Measurements from ENCODE around the gene MFSD1. TPM values are rescaled to one million over a fixed set of nuclear protein-coding genes. Genes with fewer than 3 reads are reported as not detected.

Gene MFSD1
- total RNA-seq, 1 experiment from 2014 or later: 45.3 TPM

GRCh38 chr3:158769952-158770740 is 31.7 kb upstream of the MFSD1 start:
- ChIA-PET POLR2A (ENCODE audit: unreplicated experiment) (no interaction called here), CTCF (no interaction called here)
- intact Hi-C loops (cut with micrococcal nuclease): no loop called here
- no peaks in the 10 kb centered on the region for H3K79me2 ChIP-seq (ENCODE audit: low read length)
- peak; percentile 52 for DNase-seq
- H2AFZ ChIP-seq (ENCODE audit: low read length): no peak overlapping the region
- H3K9me3 ChIP-seq (ENCODE audit: low read length): no peaks in the 10 kb centered on the region
- no peaks in the 10 kb centered on the region for H3K9me2 ChIP-seq (replicated peaks; ENCODE audit: low read length)
- H3K27me3 ChIP-seq (ENCODE audit: low read length): no peaks in the 10 kb centered on the region
- peaks cover 7% of the 10 kb centered on the region for H3F3A ChIP-seq (ENCODE audit: low read length, unreplicated experiment)
- no peak for TF ChIP-seq CTCF (conservative IDR thresholded peaks at IDR 0.05; ENCODE audit: low read depth, low read length)
- no peak for TF ChIP-seq EZH2 (IDR thresholded peaks at IDR 0.05; ENCODE audit: low read length, unreplicated experiment)
- no peak for TF ChIP-seq EZH2phosphoT487 (IDR thresholded peaks at IDR 0.05; ENCODE audit: borderline replicate concordance, low read length)
- no peak overlapping the region for H3K4me3 ChIP-seq (ENCODE audit: low read length)
- no peaks in the 10 kb centered on the region for H3K36me3 ChIP-seq (ENCODE audit: low read depth, low read length)
- no TSS peak for BruUV-seq (replicated peaks)
- peak overlapping the region; percentile 25 for H3K4me2 ChIP-seq (ENCODE audit: low read length)
- H4K20me1 ChIP-seq (ENCODE audit: low read length): no peaks in the 10 kb centered on the region
- no peak for ATAC-seq
- peak overlapping the region; percentile 100 for H3K27ac ChIP-seq (ENCODE audit: low read length)
- H3K4me1 ChIP-seq (ENCODE audit: insufficient read depth, low read length): peaks cover 92% of the 10 kb centered on the region
- H3K9ac ChIP-seq (ENCODE audit: low read length): peak overlapping the region; percentile 96

- Histone ChIP-seq H3K27ac (ENCODE audit: low read length) (peak overlapping the region; percentile 100), H3K9me2 (replicated peaks; ENCODE audit: low read length) (no peaks in the 10 kb centered on the region), H3F3A (ENCODE audit: low read length, unreplicated experiment) (peaks cover 7% of the 10 kb centered on the region), H3K9ac (ENCODE audit: low read length) (peak overlapping the region; percentile 96), H4K20me1 (ENCODE audit: low read length) (no peaks in the 10 kb centered on the region), H3K4me1 (ENCODE audit: insufficient read depth, low read length) (peaks cover 87% of the 10 kb centered on the region), H3K36me3 (ENCODE audit: low read depth, low read length) (no peaks in the 10 kb centered on the region), H2AFZ (ENCODE audit: low read length) (no peak overlapping the region), H3K27me3 (ENCODE audit: low read length) (no peaks in the 10 kb centered on the region), H3K9me3 (ENCODE audit: low read length) (no peaks in the 10 kb centered on the region), H3K4me2 (ENCODE audit: low read length) (peak overlapping the region; percentile 32; the same call in 1 of the 2 replicates), H3K4me3 (ENCODE audit: low read length) (no peak overlapping the region), H3K79me2 (ENCODE audit: low read length) (no peaks in the 10 kb centered on the region)
- no TSS peak for BruUV-seq (replicated peaks)
- no peak for DNase-seq
- TF ChIP-seq EZH2phosphoT487 (IDR thresholded peaks at IDR 0.05; ENCODE audit: borderline replicate concordance, low read length) (no peak), EZH2 (IDR thresholded peaks at IDR 0.05; ENCODE audit: low read length, unreplicated experiment) (no peak), CTCF (conservative IDR thresholded peaks at IDR 0.05; ENCODE audit: low read depth, low read length) (no peak)
- ATAC-seq: no peak
- POLR2A ChIA-PET (ENCODE audit: unreplicated experiment): no interaction called here
- intact Hi-C loops (cut with micrococcal nuclease): no loop called here
- CTCF ChIA-PET: interaction anchor here (0.7 kb wide), 1 partner anchor 200 kb away, joined by 4 read pairs; the partner anchor contains the start of gene MLF1
These were observed 31.0 kb upstream of the MFSD1 start for GRCh38 chr3:158770741-158771350.

GRCh38 chr3:158771577-158771976 is 30.3 kb upstream of the MFSD1 start:
- TSS peak; percentile 71 for BruUV-seq (replicated peaks)
- POLR2A ChIA-PET (ENCODE audit: unreplicated experiment): no interaction called here

More at GRCh38 chr3:158771577-158771976, 30.3 kb upstream of the MFSD1 start:
- Histone ChIP-seq H4K20me1 (ENCODE audit: low read length) (no peaks in the 10 kb centered on the region), H3K27ac (ENCODE audit: low read length) (peak overlapping the region; percentile 100), H3K4me3 (ENCODE audit: low read length) (no peak overlapping the region), H2AFZ (ENCODE audit: low read length) (no peak overlapping the region), H3K9ac (ENCODE audit: low read length) (peak overlapping the region; percentile 96), H3K36me3 (ENCODE audit: low read depth, low read length) (no peaks in the 10 kb centered on the region), H3F3A (ENCODE audit: low read length, unreplicated experiment) (peaks cover 7% of the 10 kb centered on the region), H3K9me3 (ENCODE audit: low read length) (no peaks in the 10 kb centered on the region), H3K4me1 (ENCODE audit: insufficient read depth, low read length) (peaks cover 79% of the 10 kb centered on the region), H3K4me2 (ENCODE audit: low read length) (peak overlapping the region; percentile 32), H3K9me2 (replicated peaks; ENCODE audit: low read length) (no peaks in the 10 kb centered on the region), H3K79me2 (ENCODE audit: low read length) (no peaks in the 10 kb centered on the region), H3K27me3 (ENCODE audit: low read length) (no peaks in the 10 kb centered on the region)
- CTCF ChIA-PET: interaction anchor here (0.7 kb wide), 1 partner anchor 201 kb away, joined by 4 read pairs; the partner anchor contains the start of gene MLF1
- DNase-seq (peak; percentile 68), ATAC-seq (peak; percentile 29)
- intact Hi-C loops (cut with micrococcal nuclease): no loop called here
- TF ChIP-seq CTCF (conservative IDR thresholded peaks at IDR 0.05; ENCODE audit: low read depth, low read length): no peak
- no peak for TF ChIP-seq EZH2 (IDR thresholded peaks at IDR 0.05; ENCODE audit: low read length, unreplicated experiment)
- TF ChIP-seq EZH2phosphoT487 (IDR thresholded peaks at IDR 0.05; ENCODE audit: borderline replicate concordance, low read length): no peak
